Effector memory CD4-positive, alpha-beta T cell (primary cell): ENCODE data around the gene KCTD12.
"Not testable (repeated sequence)": the region's sequence is repeated elsewhere in the genome, so short reads cannot be mapped to it uniquely, and the experiment has no call there.

Source experiments
- DNase-seq, 3 donors: peaks; one replicate each; pipeline ENCODE4 v3.0.0-alpha.2; 2020
- H3K27ac ChIP-seq: 2 replicates; pipeline ENCODE4 v1.7.0; 2013; ENCODE audit warnings: mild to moderate bottlenecking, low read length, moderate library complexity; ENCODE audit not compliant: insufficient read depth, poor library complexity, severe bottlenecking
- H3K27me3 ChIP-seq: replicated peaks from 2 replicates; pipeline ENCODE4 v1.7.0; 2013; ENCODE audit warnings: mild to moderate bottlenecking, low read length; ENCODE audit not compliant: insufficient read depth, control insufficient read depth, poor library complexity, severe bottlenecking
- H3K36me3 ChIP-seq: 2 replicates; pipeline ENCODE4 v1.7.0; 2013; ENCODE audit warnings: mild to moderate bottlenecking, low read length, moderate library complexity; ENCODE audit not compliant: control insufficient read depth, insufficient read depth
- H3K4me1 ChIP-seq: 2 replicates; pipeline ENCODE4 v1.7.0; 2013; ENCODE audit warnings: low read length, mild to moderate bottlenecking; ENCODE audit not compliant: control insufficient read depth, insufficient read depth, poor library complexity, severe bottlenecking
- H3K4me3 ChIP-seq: 2 replicates; pipeline ENCODE4 v1.7.0; 2013; ENCODE audit warnings: low read length, low read depth, mild to moderate bottlenecking; ENCODE audit not compliant: insufficient read depth, poor library complexity, severe bottlenecking
- H3K9me3 ChIP-seq: 2 replicates; pipeline ENCODE4 v1.7.0; 2013; ENCODE audit warnings: mild to moderate bottlenecking, low read length, moderate library complexity; ENCODE audit not compliant: control insufficient read depth

KCTD12 gene

DNA sequence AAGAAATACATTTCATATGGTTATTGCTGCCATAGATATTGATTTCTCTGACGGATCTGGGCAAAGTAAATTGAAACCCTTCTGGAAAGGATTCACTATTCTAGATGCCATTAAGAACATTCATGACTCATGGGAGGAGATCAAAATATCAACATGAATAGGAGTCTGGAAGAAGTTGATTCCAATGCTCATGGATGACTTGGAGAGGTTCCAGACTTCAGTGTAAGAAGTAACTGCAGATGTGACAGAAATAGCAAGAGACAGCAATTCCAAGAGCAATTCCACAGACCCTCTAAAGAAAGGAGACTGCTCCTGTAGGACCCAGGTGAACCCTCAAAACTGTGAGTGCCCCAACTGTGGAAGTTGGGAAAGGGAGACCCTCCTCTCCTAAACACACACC, 30.9 kb upstream of the KCTD12 start:
- Histone ChIP-seq H3K36me3 (no peaks in the 10 kb centered on the region), H3K27ac (no peak overlapping the region), H3K27me3 (no peaks in the 10 kb centered on the region), H3K4me3 (no peak overlapping the region), H3K4me1 (no peaks in the 10 kb centered on the region), H3K9me3 (no peaks in the 10 kb centered on the region)
- no peak for DNase-seq

DNA sequence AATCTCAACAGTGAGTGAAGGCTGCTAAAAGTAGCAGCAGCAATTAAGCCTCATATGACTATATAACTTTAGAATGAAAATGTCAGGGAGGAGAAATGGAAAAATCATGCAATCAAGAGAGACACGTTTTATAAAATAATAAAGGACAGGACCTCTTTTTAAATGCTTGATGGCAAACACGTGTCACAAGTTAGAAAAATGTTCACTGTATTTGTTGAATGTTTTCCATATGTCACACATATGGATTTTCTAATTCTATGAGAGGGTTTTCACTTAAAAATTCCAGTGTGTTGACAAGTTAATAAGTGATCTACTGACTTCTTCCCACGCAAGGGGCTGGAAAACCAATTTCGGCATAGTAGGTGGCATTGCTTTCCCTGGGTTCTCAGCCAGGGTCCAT, 27.7 kb upstream of the KCTD12 start:
- Histone ChIP-seq H3K36me3 (no peaks in the 10 kb centered on the region), H3K27me3 (no peaks in the 10 kb centered on the region), H3K9me3 (no peaks in the 10 kb centered on the region), H3K4me1 (no peaks in the 10 kb centered on the region), H3K4me3 (no peak overlapping the region), H3K27ac (no peak overlapping the region)
- no peak for DNase-seq

DNA sequence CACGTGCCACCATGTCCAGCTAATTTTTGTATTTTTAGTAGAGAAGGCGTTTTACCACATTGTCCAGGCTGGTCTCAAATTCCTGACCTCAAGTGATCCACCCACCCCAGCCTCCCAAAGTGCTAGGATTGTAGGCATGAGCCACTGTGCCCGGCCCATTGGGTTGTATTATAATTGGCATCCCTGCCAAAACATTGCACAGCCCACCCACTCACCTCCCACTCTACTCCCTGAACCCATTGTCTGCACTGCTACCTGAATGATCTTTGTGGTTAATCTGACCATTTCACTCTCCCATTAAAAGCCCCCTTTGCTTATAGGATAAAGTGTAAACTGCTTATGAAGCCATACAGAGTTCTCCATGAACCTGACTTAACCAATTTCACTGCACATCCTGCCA, 26.3 kb upstream of the KCTD12 start:
- H3K9me3 ChIP-seq, result no peaks in the 10 kb centered on the region
- no peak overlapping the region for H3K27ac ChIP-seq
- H3K36me3 ChIP-seq, result no peaks in the 10 kb centered on the region
- no peak for DNase-seq
- no peak overlapping the region for H3K4me3 ChIP-seq
- H3K27me3 ChIP-seq, result no peaks in the 10 kb centered on the region
- no peaks in the 10 kb centered on the region for H3K4me1 ChIP-seq

DNA sequence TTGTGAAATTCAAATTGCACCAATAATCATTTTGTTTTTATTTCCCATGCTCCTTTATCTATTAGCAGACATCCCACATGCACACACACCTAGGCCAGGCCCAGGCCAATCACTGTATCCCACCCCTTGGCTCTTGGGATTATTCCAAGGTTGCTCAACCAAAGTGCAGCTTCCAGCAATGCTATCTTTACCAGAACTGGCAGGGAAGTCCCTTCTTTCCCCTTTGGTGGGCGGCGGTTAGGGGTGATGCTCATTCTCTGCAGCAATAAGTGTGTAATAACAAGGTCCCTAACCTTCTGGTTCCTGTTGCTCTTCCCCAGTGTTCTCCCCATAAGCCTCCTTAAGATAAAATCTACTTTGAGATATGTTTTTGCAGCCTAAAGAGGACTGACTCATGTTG, 18.3 kb upstream of the KCTD12 start:
- Histone ChIP-seq H3K4me1 (no peaks in the 10 kb centered on the region), H3K4me3 (no peak overlapping the region), H3K27ac (no peak overlapping the region), H3K9me3 (no peaks in the 10 kb centered on the region), H3K36me3 (no peaks in the 10 kb centered on the region), H3K27me3 (no peaks in the 10 kb centered on the region)
- DNase-seq, result no peak

DNA sequence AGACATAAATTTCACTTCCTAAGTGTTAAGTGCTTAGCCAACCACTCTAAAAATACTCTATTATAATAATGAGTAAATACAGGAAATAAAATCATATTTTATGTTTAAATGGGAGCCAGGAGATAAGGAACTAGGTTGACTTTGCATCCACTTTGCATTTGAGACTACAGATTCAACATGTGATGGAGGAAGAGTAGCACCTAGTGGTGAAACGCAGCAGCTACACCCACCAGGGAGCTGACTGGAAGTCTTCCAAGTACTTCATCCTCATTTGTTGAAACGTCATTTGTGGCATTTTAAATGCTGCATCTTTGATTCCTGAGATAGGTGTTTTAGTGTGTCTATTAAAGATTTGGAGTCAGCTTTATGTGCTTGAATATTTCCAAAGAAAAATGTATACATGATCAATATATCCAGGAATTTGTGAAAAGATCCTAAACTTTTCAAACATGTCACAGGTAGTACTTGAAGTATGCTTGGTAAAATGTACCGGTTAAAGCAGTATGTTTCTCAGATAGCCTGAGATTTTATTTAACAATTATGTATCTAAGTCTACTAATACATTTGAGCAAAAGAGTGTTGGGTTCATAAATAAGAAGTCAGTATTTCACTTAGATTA, 17.4 kb upstream of the KCTD12 start:
- peak; percentile 27 to 45 (median 32) for DNase-seq
- Histone ChIP-seq H3K9me3 (no peaks in the 10 kb centered on the region), H3K27ac (no peak overlapping the region), H3K4me3 (no peak overlapping the region), H3K4me1 (no peaks in the 10 kb centered on the region), H3K27me3 (no peaks in the 10 kb centered on the region), H3K36me3 (no peaks in the 10 kb centered on the region)

DNA sequence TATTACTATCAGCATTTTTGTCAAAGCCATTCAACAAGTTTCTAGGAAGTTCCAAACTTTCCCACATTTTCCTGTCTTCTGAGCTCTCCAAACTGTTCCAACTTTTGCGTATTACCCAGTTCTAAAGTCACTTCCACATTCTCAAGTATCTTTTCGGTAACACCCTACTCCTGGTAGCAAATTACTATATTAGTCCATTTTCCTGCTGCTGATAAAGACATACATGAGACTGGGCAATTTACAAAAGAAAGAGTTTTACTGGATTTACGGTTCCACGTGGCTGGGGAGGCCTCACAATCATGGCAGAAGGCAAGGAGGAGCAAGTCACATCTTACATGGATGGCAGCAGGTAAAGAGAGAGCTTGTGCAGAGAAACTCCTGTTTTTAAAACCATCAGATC, 12.9 kb upstream of the KCTD12 start:
- DNase-seq, H3K27ac ChIP-seq, H3K36me3 ChIP-seq, H3K27me3 ChIP-seq, H3K4me3 ChIP-seq, H3K4me1 ChIP-seq, H3K9me3 ChIP-seq: not testable (repeated sequence)

DNA sequence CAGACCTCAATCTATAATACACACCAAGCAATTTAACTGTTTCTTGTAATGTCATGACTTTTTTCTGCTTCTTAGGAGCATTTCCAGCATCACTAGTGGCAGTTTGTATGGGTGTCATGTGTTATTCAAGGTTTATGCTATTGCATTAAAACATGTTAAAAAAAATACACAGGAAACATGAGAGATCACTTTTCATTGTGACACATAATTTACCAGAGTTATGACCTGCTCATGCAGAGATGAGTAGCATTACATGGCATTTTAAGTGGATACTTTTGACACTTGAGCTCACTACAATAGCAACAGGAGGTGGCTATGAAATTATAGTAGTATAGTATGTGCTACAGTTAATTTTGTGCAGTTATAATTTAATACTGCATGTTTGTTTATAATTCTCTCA, 11.0 kb upstream of the KCTD12 start:
- H3K27me3 ChIP-seq, DNase-seq: not testable (repeated sequence)

DNA sequence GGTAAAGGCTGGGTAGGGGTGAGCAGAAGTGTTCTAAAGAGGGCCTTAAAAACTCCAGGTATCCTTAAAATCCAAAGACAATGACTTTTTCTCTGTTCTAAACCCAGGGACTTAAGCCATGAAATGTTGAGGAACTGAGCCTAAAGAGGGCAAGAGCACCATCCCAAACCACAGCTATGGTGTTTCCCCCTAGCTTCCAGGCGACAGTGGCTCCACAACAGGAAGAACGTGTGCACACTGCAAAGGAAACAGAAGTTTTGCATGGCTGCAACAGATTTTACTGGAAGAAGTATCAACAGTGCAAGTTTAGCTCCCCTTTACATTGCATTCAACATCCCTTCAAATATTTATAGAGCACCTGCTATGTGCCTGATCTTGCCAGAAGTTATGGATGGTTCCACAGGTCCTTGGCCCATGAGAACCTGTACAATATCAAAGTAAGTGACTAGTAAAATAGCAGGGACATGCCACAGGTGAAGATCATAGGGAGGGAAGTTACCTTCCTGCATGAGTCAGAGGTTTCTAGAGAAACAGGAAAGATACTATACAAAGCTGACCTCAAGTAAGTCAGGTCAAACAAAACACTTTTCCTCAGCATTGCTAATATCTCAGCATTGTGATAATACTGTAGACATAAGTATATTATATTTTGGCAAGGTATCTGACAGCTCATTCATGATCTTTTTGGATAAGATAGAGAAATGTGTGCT, 8.4 kb upstream of the KCTD12 start:
- peaks cover 4% of the 10 kb centered on the region for H3K4me1 ChIP-seq
- no peaks in the 10 kb centered on the region for H3K36me3 ChIP-seq
- H3K27ac ChIP-seq, result no peak overlapping the region
- no peak for DNase-seq
- H3K9me3 ChIP-seq, result no peaks in the 10 kb centered on the region
- H3K27me3 ChIP-seq, result no peaks in the 10 kb centered on the region
- H3K4me3 ChIP-seq, result no peak overlapping the region

More for the DNA sequence above, 11.0 kb upstream of the KCTD12 start:
- H3K4me3 ChIP-seq, H3K36me3 ChIP-seq, H3K9me3 ChIP-seq, H3K27ac ChIP-seq, H3K4me1 ChIP-seq: not testable (repeated sequence)

DNA sequence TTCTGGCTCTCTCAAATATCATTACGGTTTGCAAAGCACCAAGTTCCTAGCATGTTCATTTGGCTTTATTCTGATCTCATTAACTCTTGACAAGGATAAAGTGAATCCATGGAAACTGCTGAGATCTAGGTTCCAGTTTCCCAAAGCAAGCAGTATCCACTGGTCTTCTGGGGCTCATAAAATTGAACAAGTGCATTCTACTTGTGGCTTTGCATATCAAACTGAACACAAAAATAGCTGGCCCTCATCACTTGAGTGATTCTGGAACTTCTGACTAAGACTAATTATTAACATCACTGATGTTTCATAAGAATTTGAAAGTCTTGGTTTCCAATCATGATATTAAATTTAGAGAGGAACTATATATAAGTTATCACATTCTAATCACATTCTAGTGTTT, 6.3 kb upstream of the KCTD12 start:
- no peak overlapping the region for H3K27ac ChIP-seq
- H3K9me3 ChIP-seq, result no peaks in the 10 kb centered on the region
- H3K36me3 ChIP-seq, result no peaks in the 10 kb centered on the region
- DNase-seq, result no peak
- no peaks in the 10 kb centered on the region for H3K27me3 ChIP-seq
- no peak overlapping the region for H3K4me3 ChIP-seq
- peaks cover 4% of the 10 kb centered on the region for H3K4me1 ChIP-seq

DNA sequence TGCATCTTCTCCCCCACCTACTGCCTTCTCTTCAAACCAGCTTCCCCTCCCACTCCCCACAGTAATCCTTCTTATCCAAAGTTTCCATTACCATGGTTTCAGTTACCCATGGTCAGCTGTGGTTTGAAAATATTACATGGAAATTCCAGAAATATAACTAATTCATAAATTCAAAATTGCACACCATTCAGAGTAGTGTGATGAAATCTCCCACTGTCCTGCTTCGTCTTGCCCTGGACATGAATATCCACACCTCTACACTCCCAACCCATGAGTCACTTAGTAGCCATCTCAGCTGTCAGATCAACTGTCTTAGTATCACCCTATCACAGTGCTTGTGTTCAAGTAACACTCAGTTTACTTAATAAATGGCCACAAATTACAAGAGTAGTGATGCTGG, 3.8 kb upstream of the KCTD12 start:
- peaks cover 9% of the 10 kb centered on the region for H3K4me1 ChIP-seq
- DNase-seq, result no peak
- no peaks in the 10 kb centered on the region for H3K27me3 ChIP-seq
- H3K27ac ChIP-seq, result no peak overlapping the region
- H3K4me3 ChIP-seq, result no peak overlapping the region
- H3K36me3 ChIP-seq, result no peaks in the 10 kb centered on the region
- H3K9me3 ChIP-seq, result no peaks in the 10 kb centered on the region
